ENCODE results near the gene PAGE1. TPM values are rescaled to one million over a fixed set of nuclear protein-coding genes. Genes with fewer than 3 reads are reported as not detected.

Gene PAGE1
- polyA plus RNA-seq, 1 donor, result not detected

Other genes with a start within 250 kb of the PAGE1 start
- gene GAGE12C, start 163.8 kb downstream of the PAGE1 start, polyA plus RNA-seq (ENCODE audit: insufficient read length), result not detected
- not detected for gene GAGE12D, start 154.3 kb downstream of the PAGE1 start, polyA plus RNA-seq (ENCODE audit: insufficient read length)
- not detected for gene GAGE12E, start 144.7 kb downstream of the PAGE1 start, polyA plus RNA-seq (ENCODE audit: insufficient read length)
- not detected for gene GAGE12F, start 135.1 kb downstream of the PAGE1 start, polyA plus RNA-seq (ENCODE audit: insufficient read length)
- not detected for gene GAGE12G, start 125.6 kb downstream of the PAGE1 start, polyA plus RNA-seq (ENCODE audit: insufficient read length)
- gene GAGE12H, start 116.0 kb downstream of the PAGE1 start, polyA plus RNA-seq (ENCODE audit: insufficient read length), result not detected
- not detected for gene GAGE2A, start 106.5 kb downstream of the PAGE1 start, polyA plus RNA-seq (ENCODE audit: insufficient read length)
- not detected for gene GAGE1, start 97.0 kb downstream of the PAGE1 start, polyA plus RNA-seq (ENCODE audit: insufficient read length)
- gene PAGE4, start 133.3 kb upstream of the PAGE1 start, polyA plus RNA-seq (ENCODE audit: insufficient read length), result 0.30 TPM
- gene USP27X, start 183.5 kb upstream of the PAGE1 start, polyA plus RNA-seq (ENCODE audit: insufficient read length), result 11.4 TPM
- gene CLCN5, start 226.6 kb upstream of the PAGE1 start, polyA plus RNA-seq (ENCODE audit: insufficient read length), result 105 TPM